HEK293 (cell line): ENCODE data around the gene CD55.

Experiments used
- CTCF ChIA-PET: fragments of 350-600 bp; formaldehyde crosslinking; extraction: SDS; loops from one replicate; lab custom pipeline; 2021; ENCODE audit warnings: antibody characterized with exemption; lab: Yijun Ruan, JAX
- POLR2A ChIA-PET: fragments of 300-600 bp; formaldehyde crosslinking; extraction: SDS; loops from one replicate; lab custom pipeline; 2020; ENCODE audit warnings: antibody characterized with exemption, inconsistent platforms; lab: Yijun Ruan, JAX
- H3K27ac ChIP-seq: fragments of 200-500 bp; sonication (Bioruptor generic); 2 replicates; pipeline ENCODE4 v1.5.1; 2014; ENCODE audit warnings: low read depth, low read length, control low read depth, inconsistent platforms; ENCODE audit errors: extremely low read depth
- H3K36me3 ChIP-seq, 2 experiments: fragments of 200-500 bp in 1 of 2; sonication (Bioruptor generic) in 1 of 2; 1 replicate in 1 of 2; 2 replicates in 1 of 2; pipeline ENCODE4 v1.5.1; 2014 to 2017; ENCODE audit warnings: inconsistent platforms in 2 of 2, low read length in 2 of 2; ENCODE audit not compliant: control insufficient read depth in 2 of 2, insufficient read depth in 1 of 2
- H3K4me1 ChIP-seq: fragments of 200-500 bp; sonication (Bioruptor generic); 2 replicates; pipeline ENCODE4 v1.5.1; 2014; ENCODE audit warnings: mild to moderate bottlenecking, low read length, inconsistent platforms; ENCODE audit not compliant: control insufficient read depth, insufficient read depth
- H3K4me3 ChIP-seq: 2 replicates; pipeline ENCODE4 v1.5.1; 2011; ENCODE audit warnings: low read depth, mild to moderate bottlenecking, control low read depth, low read length, moderate library complexity
- H3K9me3 ChIP-seq: fragments of 200-500 bp; sonication (Bioruptor generic); 2 replicates; pipeline ENCODE4 v1.5.1; 2014; ENCODE audit warnings: low read depth, low read length, inconsistent platforms; ENCODE audit not compliant: control insufficient read depth, insufficient read depth
- KLF1 ChIP-seq: fragments of 450-650 bp; formaldehyde crosslinking; IDR thresholded peaks from 2 replicates; pipeline ENCODE4 v1.5.1; 2016; ENCODE audit warnings: missing biosample characterization, missing genetic modification characterization
- KLF10 ChIP-seq: fragments of 450-650 bp; IDR thresholded peaks from 2 replicates; pipeline ENCODE4 v1.5.1; 2018; ENCODE audit warnings: missing biosample characterization, mild to moderate bottlenecking, missing genetic modification characterization
- KLF16 ChIP-seq: fragments of 450-650 bp; formaldehyde crosslinking; IDR thresholded peaks from 2 replicates; pipeline ENCODE4 v1.5.1; 2017; ENCODE audit warnings: missing biosample characterization, missing genetic modification characterization
- KLF7 ChIP-seq: fragments of 450-650 bp; formaldehyde crosslinking; IDR thresholded peaks from 2 replicates; pipeline ENCODE4 v1.5.1; 2016; ENCODE audit warnings: missing biosample characterization, missing genetic modification characterization, borderline replicate concordance
- ZBTB20 ChIP-seq: fragments of 450-650 bp; formaldehyde crosslinking; IDR thresholded peaks from 2 replicates; pipeline ENCODE4 v1.5.1; 2016; ENCODE audit warnings: missing biosample characterization, missing genetic modification characterization
- ZBTB8A ChIP-seq: fragments of 450-650 bp; formaldehyde crosslinking; IDR thresholded peaks from 2 replicates; pipeline ENCODE4 v1.5.1; 2016; ENCODE audit warnings: missing biosample characterization, missing genetic modification characterization
- ZFP3 ChIP-seq: fragments of 450-650 bp; formaldehyde crosslinking; IDR thresholded peaks from 2 replicates; pipeline ENCODE4 v1.5.1; 2016; ENCODE audit warnings: low read depth, missing biosample characterization, missing genetic modification characterization
- ZNF112 ChIP-seq: fragments of 450-650 bp; formaldehyde crosslinking; IDR thresholded peaks from 2 replicates; pipeline ENCODE4 v1.5.0; 2017; ENCODE audit warnings: missing biosample characterization, missing genetic modification characterization
- ZNF146 ChIP-seq: fragments of 450-650 bp; formaldehyde crosslinking; IDR thresholded peaks from 2 replicates; pipeline ENCODE4 v1.5.1; 2016; ENCODE audit warnings: missing biosample characterization, missing genetic modification characterization
- ZNF148 ChIP-seq: fragments of 450-650 bp; formaldehyde crosslinking; IDR thresholded peaks from 2 replicates; pipeline ENCODE4 v1.5.0; 2017; ENCODE audit warnings: missing biosample characterization, missing genetic modification characterization, borderline replicate concordance
- ZNF239 ChIP-seq: fragments of 450-650 bp; formaldehyde crosslinking; IDR thresholded peaks from 2 replicates; pipeline ENCODE4 v1.5.1; 2016; ENCODE audit warnings: missing biosample characterization, missing genetic modification characterization
- ZNF24 ChIP-seq: fragments of 450-650 bp; formaldehyde crosslinking; IDR thresholded peaks from 2 replicates; pipeline ENCODE4 v1.5.1; 2016; ENCODE audit warnings: missing biosample characterization, missing genetic modification characterization
- ZNF354C ChIP-seq: fragments of 450-650 bp; formaldehyde crosslinking; IDR thresholded peaks from 2 replicates; pipeline ENCODE4 v1.5.1; 2016; ENCODE audit warnings: missing biosample characterization, missing genetic modification characterization, low read depth, borderline replicate concordance
- ZNF37A ChIP-seq: fragments of 450-650 bp; IDR thresholded peaks from 2 replicates; pipeline ENCODE4 v1.5.1; 2018; ENCODE audit warnings: missing biosample characterization, missing genetic modification characterization
- ZNF48 ChIP-seq: fragments of 450-650 bp; formaldehyde crosslinking; IDR thresholded peaks from 2 replicates; pipeline ENCODE4 v1.5.1; 2016; ENCODE audit warnings: missing biosample characterization, missing genetic modification characterization
- ZNF530 ChIP-seq: fragments of 450-650 bp; formaldehyde crosslinking; IDR thresholded peaks from 2 replicates; pipeline ENCODE4 v1.5.1; 2016; ENCODE audit warnings: low read depth, missing biosample characterization, missing genetic modification characterization
- ZNF549 ChIP-seq: fragments of 450-650 bp; IDR thresholded peaks from 2 replicates; pipeline ENCODE4 v1.5.1; 2018; ENCODE audit warnings: missing biosample characterization, missing genetic modification characterization, mild to moderate bottlenecking, inconsistent platforms, moderate library complexity
- ZNF558 ChIP-seq: fragments of 450-650 bp; formaldehyde crosslinking; IDR thresholded peaks from 2 replicates; pipeline ENCODE4 v1.5.1; 2016; ENCODE audit warnings: missing biosample characterization, missing genetic modification characterization
- ZNF585B ChIP-seq: fragments of 450-650 bp; formaldehyde crosslinking; IDR thresholded peaks from 2 replicates; pipeline ENCODE4 v1.5.1; 2016; ENCODE audit warnings: missing biosample characterization, missing genetic modification characterization
- ZNF623 ChIP-seq: fragments of 450-650 bp; formaldehyde crosslinking; IDR thresholded peaks from 2 replicates; pipeline ENCODE4 v1.5.1; 2016; ENCODE audit warnings: missing biosample characterization, missing genetic modification characterization
- ZNF639 ChIP-seq: fragments of 450-650 bp; formaldehyde crosslinking; IDR thresholded peaks from 2 replicates; pipeline ENCODE4 v1.5.1; 2016; ENCODE audit warnings: missing biosample characterization, missing genetic modification characterization
- ZNF747 ChIP-seq: fragments of 450-650 bp; formaldehyde crosslinking; IDR thresholded peaks from 2 replicates; pipeline ENCODE4 v1.5.1; 2016; ENCODE audit warnings: missing biosample characterization, missing genetic modification characterization
- ZNF792 ChIP-seq: fragments of 450-650 bp; formaldehyde crosslinking; IDR thresholded peaks from 2 replicates; pipeline ENCODE4 v1.5.1; 2016; ENCODE audit warnings: missing biosample characterization, missing genetic modification characterization
- ZNF830 ChIP-seq: fragments of 450-650 bp; IDR thresholded peaks from 2 replicates; pipeline ENCODE4 v1.5.0; 2018; ENCODE audit warnings: missing biosample characterization, missing genetic modification characterization, low read depth, mild to moderate bottlenecking, moderate library complexity

Gene CD55

GRCh38 chr1:207397525-207397926, 76.0 kb downstream of the CD55 start:
- ChIA-PET CTCF (interaction anchor here (1.0 kb wide), 1 partner anchor 10 kb away, joined by 4 read pairs; no protein-coding TSS in a partner anchor), POLR2A (no interaction called here)
- TF ChIP-seq KLF7 (tag by site-specific recombination) = no peak
- no peak for TF ChIP-seq ZNF792 (tag by site-specific recombination)
- no peak for TF ChIP-seq ZNF24 (tag by site-specific recombination)
- no peak for TF ChIP-seq ZNF112 (tag by site-specific recombination)
- no peak for TF ChIP-seq ZNF585B (tag by site-specific recombination)
- TF ChIP-seq ZNF530 (tag by site-specific recombination) = no peak
- TF ChIP-seq ZBTB20 (tag by site-specific recombination) = no peak
- no peak for TF ChIP-seq KLF16
- TF ChIP-seq ZNF37A (tag by site-specific recombination) = no peak
- no peak overlapping the region for H3K4me3 ChIP-seq
- H3K9me3 ChIP-seq = no peaks in the 10 kb centered on the region
- no peaks in the 10 kb centered on the region for H3K36me3 ChIP-seq
- no peak overlapping the region for H3K27ac ChIP-seq
- no peaks in the 10 kb centered on the region for H3K4me1 ChIP-seq

GRCh38 chr1:207398986-207399385, 77.5 kb downstream of the CD55 start:
- no peaks in the 10 kb centered on the region for H3K36me3 ChIP-seq
- no peak for TF ChIP-seq ZNF747
- no peak for TF ChIP-seq ZFP3 (tag by site-specific recombination)
- no peak for TF ChIP-seq KLF10 (tag by site-specific recombination)
- TF ChIP-seq ZBTB20 (tag by site-specific recombination) = no peak
- no peak for TF ChIP-seq ZNF549 (tag by site-specific recombination)
- no peak for TF ChIP-seq ZNF146 (tag by site-specific recombination)
- no peak for TF ChIP-seq ZNF558 (tag by site-specific recombination)
- TF ChIP-seq ZNF354C (tag by site-specific recombination) = no peak
- TF ChIP-seq ZNF830 = no peak
- no peak for TF ChIP-seq ZNF148 (tag by site-specific recombination)
- TF ChIP-seq ZBTB8A (tag by site-specific recombination) = no peak
- no peak for TF ChIP-seq KLF1 (tag by site-specific recombination)
- no peak for TF ChIP-seq ZNF239 (tag by site-specific recombination)
- no peak for TF ChIP-seq ZNF623 (tag by site-specific recombination)
- no peak for TF ChIP-seq ZNF639 (tag by site-specific recombination)
- TF ChIP-seq ZNF48 (tag by site-specific recombination) = no peak
- TF ChIP-seq, all 188 proteins: peak for 0
- Histone ChIP-seq H3K9me3 (no peaks in the 10 kb centered on the region), H3K4me1 (no peaks in the 10 kb centered on the region), H3K4me3 (no peak overlapping the region), H3K27ac (no peak overlapping the region)
- ChIA-PET CTCF (interaction anchor here (0.6 to 1.2 kb wide), 4 partner anchors 23 to 315 kb away, joined by 3 read pairs; no protein-coding TSS in a partner anchor), POLR2A (no interaction called here)
